ENCODE data around the gene FRMPD2.

Gene FRMPD2

GRCh38 chr10:48209241-48209640 is 65.3 kb downstream of the FRMPD2 start:
- H3K9me3 ChIP-seq (ENCODE audit: control insufficient read depth, insufficient read depth, low read length), result no peaks in the 10 kb centered on the region
- no peaks in the 10 kb centered on the region for H3K27me3 ChIP-seq (ENCODE audit: control insufficient read depth, insufficient read depth, low read length)
- no peaks in the 10 kb centered on the region for H3K4me1 ChIP-seq (ENCODE audit: control insufficient read depth, insufficient read depth, low read length)
- no peaks in the 10 kb centered on the region for H3K36me3 ChIP-seq (ENCODE audit: control insufficient read depth, insufficient read depth, low read length)
- no peak overlapping the region for H3K4me3 ChIP-seq (ENCODE audit: low read depth, low read length)
- H3K9ac ChIP-seq (ENCODE audit: low read depth, low read length), result no peak overlapping the region

- Histone ChIP-seq H3K27me3 (ENCODE audit: control insufficient read depth, insufficient read depth, low read length) (no peaks in the 10 kb centered on the region), H3K36me3 (ENCODE audit: control insufficient read depth, insufficient read depth, low read length) (no peaks in the 10 kb centered on the region), H3K9me3 (ENCODE audit: control insufficient read depth, insufficient read depth, low read length) (no peaks in the 10 kb centered on the region), H3K9ac (ENCODE audit: low read depth, low read length) (no peak overlapping the region), H3K4me1 (ENCODE audit: control insufficient read depth, insufficient read depth, low read length) (no peaks in the 10 kb centered on the region), H3K4me3 (ENCODE audit: low read depth, low read length) (no peak overlapping the region)
These were observed 66.6 kb downstream of the FRMPD2 start for GRCh38 chr10:48207853-48208252.

- Histone ChIP-seq H3K4me1 (ENCODE audit: control insufficient read depth, insufficient read depth, low read length) (no peaks in the 10 kb centered on the region), H3K4me3 (ENCODE audit: low read depth, low read length) (no peak overlapping the region), H3K9ac (ENCODE audit: low read depth, low read length) (no peak overlapping the region), H3K36me3 (ENCODE audit: control insufficient read depth, insufficient read depth, low read length) (no peaks in the 10 kb centered on the region), H3K27me3 (ENCODE audit: control insufficient read depth, insufficient read depth, low read length) (no peaks in the 10 kb centered on the region), H3K9me3 (ENCODE audit: control insufficient read depth, insufficient read depth, low read length) (no peaks in the 10 kb centered on the region)
These were observed 67.8 kb downstream of the FRMPD2 start for GRCh38 chr10:48206482-48207250.

GRCh38 chr10:48205918-48206317 is 68.6 kb downstream of the FRMPD2 start:
- H3K36me3 ChIP-seq (ENCODE audit: control insufficient read depth, insufficient read depth, low read length), result no peaks in the 10 kb centered on the region
- H3K27me3 ChIP-seq (ENCODE audit: control insufficient read depth, insufficient read depth, low read length), result no peaks in the 10 kb centered on the region
- H3K4me3 ChIP-seq (ENCODE audit: low read depth, low read length), result no peak overlapping the region
- H3K9ac ChIP-seq (ENCODE audit: low read depth, low read length), result no peak overlapping the region
- H3K4me1 ChIP-seq (ENCODE audit: control insufficient read depth, insufficient read depth, low read length), result no peaks in the 10 kb centered on the region
- H3K9me3 ChIP-seq (ENCODE audit: control insufficient read depth, insufficient read depth, low read length), result no peaks in the 10 kb centered on the region

GRCh38 chr10:48199580-48200377 is 74.7 kb downstream of the FRMPD2 start:
- H3K9ac ChIP-seq (ENCODE audit: low read depth, low read length), result no peak overlapping the region
- no peaks in the 10 kb centered on the region for H3K9me3 ChIP-seq (ENCODE audit: control insufficient read depth, insufficient read depth, low read length)
- no peaks in the 10 kb centered on the region for H3K4me1 ChIP-seq (ENCODE audit: control insufficient read depth, insufficient read depth, low read length)
- H3K27me3 ChIP-seq (ENCODE audit: control insufficient read depth, insufficient read depth, low read length), result no peaks in the 10 kb centered on the region
- H3K36me3 ChIP-seq (ENCODE audit: control insufficient read depth, insufficient read depth, low read length), result no peaks in the 10 kb centered on the region
- no peak overlapping the region for H3K4me3 ChIP-seq (ENCODE audit: low read depth, low read length)

GRCh38 chr10:48197236-48197899 is 77.1 kb downstream of the FRMPD2 start:
- Histone ChIP-seq H3K27me3 (ENCODE audit: control insufficient read depth, insufficient read depth, low read length) (no peaks in the 10 kb centered on the region), H3K9me3 (ENCODE audit: control insufficient read depth, insufficient read depth, low read length) (no peaks in the 10 kb centered on the region), H3K4me3 (ENCODE audit: low read depth, low read length) (no peak overlapping the region)

GRCh38 chr10:48195803-48196202 is 78.7 kb downstream of the FRMPD2 start:
- no peaks in the 10 kb centered on the region for H3K4me1 ChIP-seq (ENCODE audit: control insufficient read depth, insufficient read depth, low read length)
- no peaks in the 10 kb centered on the region for H3K9me3 ChIP-seq (ENCODE audit: control insufficient read depth, insufficient read depth, low read length)
- H3K4me3 ChIP-seq (ENCODE audit: low read depth, low read length), result no peak overlapping the region
- H3K27me3 ChIP-seq (ENCODE audit: control insufficient read depth, insufficient read depth, low read length), result no peaks in the 10 kb centered on the region
- H3K36me3 ChIP-seq (ENCODE audit: control insufficient read depth, insufficient read depth, low read length), result no peaks in the 10 kb centered on the region
- no peak overlapping the region for H3K9ac ChIP-seq (ENCODE audit: low read depth, low read length)

More at GRCh38 chr10:48197236-48197899, 77.1 kb downstream of the FRMPD2 start:
- H3K9ac ChIP-seq (ENCODE audit: low read depth, low read length), result no peak overlapping the region
- no peaks in the 10 kb centered on the region for H3K4me1 ChIP-seq (ENCODE audit: control insufficient read depth, insufficient read depth, low read length)
- H3K36me3 ChIP-seq (ENCODE audit: control insufficient read depth, insufficient read depth, low read length), result no peaks in the 10 kb centered on the region

GRCh38 chr10:48194830-48195229 is 79.7 kb downstream of the FRMPD2 start:
- Histone ChIP-seq H3K9ac (ENCODE audit: low read depth, low read length) (no peak overlapping the region), H3K4me3 (ENCODE audit: low read depth, low read length) (no peak overlapping the region), H3K4me1 (ENCODE audit: control insufficient read depth, insufficient read depth, low read length) (no peaks in the 10 kb centered on the region), H3K9me3 (ENCODE audit: control insufficient read depth, insufficient read depth, low read length) (no peaks in the 10 kb centered on the region), H3K36me3 (ENCODE audit: control insufficient read depth, insufficient read depth, low read length) (no peaks in the 10 kb centered on the region), H3K27me3 (ENCODE audit: control insufficient read depth, insufficient read depth, low read length) (no peaks in the 10 kb centered on the region)

GRCh38 chr10:48193556-48193955 is 80.9 kb downstream of the FRMPD2 start:
- Histone ChIP-seq H3K4me1 (ENCODE audit: control insufficient read depth, insufficient read depth, low read length) (no peaks in the 10 kb centered on the region), H3K4me3 (ENCODE audit: low read depth, low read length) (no peak overlapping the region), H3K9ac (ENCODE audit: low read depth, low read length) (no peak overlapping the region), H3K9me3 (ENCODE audit: control insufficient read depth, insufficient read depth, low read length) (no peaks in the 10 kb centered on the region), H3K36me3 (ENCODE audit: control insufficient read depth, insufficient read depth, low read length) (no peaks in the 10 kb centered on the region), H3K27me3 (ENCODE audit: control insufficient read depth, insufficient read depth, low read length) (no peaks in the 10 kb centered on the region)

GRCh38 chr10:48192881-48193450 is 81.5 kb downstream of the FRMPD2 start:
- no peaks in the 10 kb centered on the region for H3K36me3 ChIP-seq (ENCODE audit: control insufficient read depth, insufficient read depth, low read length)
- H3K9ac ChIP-seq (ENCODE audit: low read depth, low read length), result no peak overlapping the region
- no peak overlapping the region for H3K4me3 ChIP-seq (ENCODE audit: low read depth, low read length)
- H3K27me3 ChIP-seq (ENCODE audit: control insufficient read depth, insufficient read depth, low read length), result no peaks in the 10 kb centered on the region
- no peaks in the 10 kb centered on the region for H3K9me3 ChIP-seq (ENCODE audit: control insufficient read depth, insufficient read depth, low read length)
- H3K4me1 ChIP-seq (ENCODE audit: control insufficient read depth, insufficient read depth, low read length), result no peaks in the 10 kb centered on the region

GRCh38 chr10:48187713-48188485 is 86.6 kb downstream of the FRMPD2 start:
- no peaks in the 10 kb centered on the region for H3K4me1 ChIP-seq (ENCODE audit: control insufficient read depth, insufficient read depth, low read length)
- H3K9me3 ChIP-seq (ENCODE audit: control insufficient read depth, insufficient read depth, low read length), result no peaks in the 10 kb centered on the region
- no peaks in the 10 kb centered on the region for H3K27me3 ChIP-seq (ENCODE audit: control insufficient read depth, insufficient read depth, low read length)
- H3K36me3 ChIP-seq (ENCODE audit: control insufficient read depth, insufficient read depth, low read length), result no peaks in the 10 kb centered on the region
- no peak overlapping the region for H3K4me3 ChIP-seq (ENCODE audit: low read depth, low read length)
- no peak overlapping the region for H3K9ac ChIP-seq (ENCODE audit: low read depth, low read length)
